SK-N-SH (cell line): ENCODE results near the gene OTOP2. TPM values are rescaled to one million over a fixed set of nuclear protein-coding genes. Genes with fewer than 3 reads are reported as not detected.

Experiments used
- CTCF ChIA-PET: fragments of 300-600, 350-600 bp; formaldehyde crosslinking; extraction: SDS; loops from one replicate; lab custom pipeline; 2021; lab: Yijun Ruan, JAX
- POLR2A ChIA-PET: fragments of 350-600 bp; sonication (Branson Sonifier 250); formaldehyde crosslinking; extraction: SDS; loops from one replicate; lab custom pipeline; 2020; ENCODE audit warnings: antibody characterized with exemption, inconsistent platforms; lab: Yijun Ruan, JAX
- DNase-seq: peaks from one replicate; pipeline ENCODE4 v3.0.0; 2012
- H2AFZ ChIP-seq: fragments of 200-600 bp; sonication (generic); 2 replicates; pipeline ENCODE4 v1.8.1; 2016; ENCODE audit warnings: antibody characterized with exemption, mild to moderate bottlenecking, low read depth
- H3F3A ChIP-seq: fragments of 200-600 bp; sonication (generic); replicated peaks from 2 replicates; pipeline ENCODE3; 2016; ENCODE audit warnings: antibody characterized with exemption, mild to moderate bottlenecking; ENCODE audit not compliant: insufficient read depth
- H3K27ac ChIP-seq, 2 experiments: fragments of 200-500 bp in 1 of 2; fragments of 200-600 bp in 1 of 2; sonication (Bioruptor generic) in 1 of 2; sonication (generic), shearing (Covaris generic) in 1 of 2; 2 replicates each; pipeline versions ENCODE4 v1.5.1 to v1.6.1; 2014 to 2016; ENCODE audit warnings: low read depth in 2 of 2, inconsistent platforms in 1 of 2, low read length in 1 of 2, mild to moderate bottlenecking in 1 of 2, mixed read lengths in 1 of 2
- H3K27me3 ChIP-seq: fragments of 200-600 bp; sonication (generic), shearing (Covaris generic); 2 replicates; pipeline ENCODE4 v1.6.1; 2016; ENCODE audit warnings: mixed run types; ENCODE audit not compliant: insufficient read depth
- H3K36me3 ChIP-seq, 2 experiments: fragments of 200-500 bp in 1 of 2; fragments of 200-600 bp in 1 of 2; sonication (Bioruptor generic) in 1 of 2; sonication (generic) in 1 of 2; replicated peaks in 1 of 2; 2 replicates each; pipeline versions ENCODE3 to v1.5.1; 2014 to 2016; ENCODE audit warnings: low read length in 1 of 2, mild to moderate bottlenecking in 1 of 2; ENCODE audit not compliant: insufficient read depth in 2 of 2, control insufficient read depth in 1 of 2
- H3K4me1 ChIP-seq, 2 experiments: fragments of 200-500 bp in 1 of 2; fragments of 200-600 bp in 1 of 2; sonication (Bioruptor generic) in 1 of 2; sonication (generic), shearing (Covaris generic) in 1 of 2; 2 replicates each; pipeline versions ENCODE4 v1.5.1 to v1.6.1; 2014 to 2016; ENCODE audit warnings: low read depth in 1 of 2, low read length in 1 of 2, mixed run types in 1 of 2; ENCODE audit not compliant: insufficient read depth in 2 of 2, control insufficient read depth in 1 of 2
- H3K4me2 ChIP-seq: fragments of 200-600 bp; sonication (generic), shearing (Covaris generic); 2 replicates; pipeline ENCODE4 v1.6.1; 2017; ENCODE audit warnings: mixed run types
- H3K4me3 ChIP-seq, 2 experiments: fragments of 200-500 bp in 1 of 2; fragments of 200-600 bp in 1 of 2; sonication (Bioruptor generic) in 1 of 2; sonication (generic), shearing (Covaris generic) in 1 of 2; 2 replicates each; pipeline versions ENCODE4 v1.5.1 to v1.8.1; 2014 to 2016; ENCODE audit warnings: low read depth in 2 of 2, inconsistent platforms in 1 of 2, low read length in 1 of 2, mild to moderate bottlenecking in 1 of 2, mixed read lengths in 1 of 2, moderate library complexity in 1 of 2
- H3K79me2 ChIP-seq: fragments of 200-600 bp; sonication (generic); 2 replicates; pipeline ENCODE4 v1.8.1; 2017; ENCODE audit warnings: mild to moderate bottlenecking; ENCODE audit not compliant: insufficient read depth
- H3K9ac ChIP-seq: fragments of 200-600 bp; sonication (generic); 2 replicates; pipeline ENCODE4 v1.6.1; 2017; ENCODE audit warnings: mixed run types
- H3K9me2 ChIP-seq: fragments of 200-600 bp; sonication (generic); 2 replicates; pipeline ENCODE4 v1.6.1; 2017; ENCODE audit warnings: mixed run types
- H3K9me3 ChIP-seq: fragments of 200-600 bp; sonication (generic); 2 replicates; pipeline ENCODE4 v1.6.1; 2017; ENCODE audit warnings: mixed run types, mild to moderate bottlenecking, moderate library complexity
- H4K20me1 ChIP-seq: fragments of 200-600 bp; sonication (generic); 2 replicates; pipeline ENCODE4 v1.6.1; 2017; ENCODE audit warnings: mild to moderate bottlenecking, mixed run types; ENCODE audit not compliant: insufficient read depth
- CHD2 ChIP-seq: fragments of 150-350 bp; IDR thresholded peaks from 2 replicates; pipeline ENCODE4 v1.6.1; 2018; ENCODE audit warnings: low read length; ENCODE audit not compliant: partially characterized antibody
- ELF1 ChIP-seq: IDR thresholded peaks from 2 replicates; pipeline ENCODE4 v1.4.0; 2012
- FOXM1 ChIP-seq: IDR thresholded peaks from 2 replicates; pipeline ENCODE4 v1.4.0; 2012; ENCODE audit warnings: low read depth, mild to moderate bottlenecking
- GABPA ChIP-seq: IDR thresholded peaks from 2 replicates; pipeline ENCODE4 v1.4.0; 2012; ENCODE audit warnings: low read depth, mild to moderate bottlenecking
- JUND ChIP-seq: IDR thresholded peaks from 2 replicates; pipeline ENCODE4 v1.4.0; 2012
- NRF1 ChIP-seq: IDR thresholded peaks from 2 replicates; pipeline ENCODE4 v1.6.1; 2012; ENCODE audit warnings: low read depth, mild to moderate bottlenecking, low read length
- RFX5 ChIP-seq: IDR thresholded peaks from 2 replicates; pipeline ENCODE4 v1.6.1; 2012; ENCODE audit warnings: mild to moderate bottlenecking, improper control_type of control experiment, low read length
- SIN3A ChIP-seq: IDR thresholded peaks from 2 replicates; pipeline ENCODE4 v1.6.1; 2012; ENCODE audit warnings: low read depth, mild to moderate bottlenecking, low read length, moderate library complexity, borderline replicate concordance
- TAF1 ChIP-seq: IDR thresholded peaks from 2 replicates; pipeline ENCODE4 v1.6.1; 2012; ENCODE audit warnings: low read depth, mild to moderate bottlenecking, low read length, moderate library complexity, borderline replicate concordance
- TEAD4 ChIP-seq: IDR thresholded peaks from 2 replicates; pipeline ENCODE4 v1.4.0; 2012; ENCODE audit warnings: mild to moderate bottlenecking, borderline replicate concordance; ENCODE audit not compliant: insufficient read depth
- USF1 ChIP-seq: IDR thresholded peaks from 2 replicates; pipeline ENCODE4 v1.4.0; 2012; ENCODE audit warnings: low read depth, borderline replicate concordance
- USF2 ChIP-seq: fragments of 150-350 bp; IDR thresholded peaks from 2 replicates; pipeline ENCODE4 v1.6.1; 2017; ENCODE audit warnings: antibody characterized with exemption, low read length, low read depth, borderline replicate concordance
- YY1 ChIP-seq: IDR thresholded peaks from 2 replicates; pipeline ENCODE4 v1.4.0; 2012; ENCODE audit warnings: low read depth, mild to moderate bottlenecking
- ZBTB33 ChIP-seq: IDR thresholded peaks from 2 replicates; pipeline ENCODE4 v1.4.0; 2012; ENCODE audit warnings: low read depth, borderline replicate concordance
- WGBS: methylation state at CpG from one replicate; pipeline ENCODE4 v1.1.6; 2017; ENCODE audit warnings: low lambda C conversion rate; 5-methylcytosine and 5-hydroxymethylcytosine counted together
- polyA plus RNA-seq, 3 experiments: library from polyadenylated mRNA; depleted of rRNA; stranded (reverse); fragments of >200 nt; gene quantifications; 2 replicates each; pipeline ENCODE4 v1.2.3, GENCODE V29; 2012

The OTOP2 gene
- polyA plus RNA-seq, 1 of the 3 experiments (the other 2 are of a cell fraction): not detected

GRCh38 chr17:74951680-74952421 is 27.8 kb downstream of the OTOP2 start (continued):
- TF ChIP-seq ZBTB33: no peak

GRCh38 chr17:74952431-74953133 is 28.5 kb downstream of the OTOP2 start:
- H3K27ac ChIP-seq: no peak overlapping the region
- ChIA-PET CTCF (interaction anchor here (1.0 to 10.7 kb wide), 4 partner anchors 9 to 87 kb away, joined by 3 to 104 read pairs (median 6); partner anchors contain the start of genes OTOP2 and USH1G), POLR2A (no interaction called here)
- no peaks in the 10 kb centered on the region for H3K9me3 ChIP-seq
- TF ChIP-seq TAF1 (no peak), USF2 (no peak), ELF1 (no peak), JUND (no peak), SIN3A (no peak), RFX5 (no peak)
- no peaks in the 10 kb centered on the region for H4K20me1 ChIP-seq
- H2AFZ ChIP-seq: no peak overlapping the region
- no peaks in the 10 kb centered on the region; a peak in 1 of 4 replicates for H3K4me1 ChIP-seq
- H3F3A ChIP-seq: no peaks in the 10 kb centered on the region
- no peak overlapping the region for H3K4me2 ChIP-seq
- WGBS: 86% methylated on average over 17 of the region's 24 CpGs
- DNase-seq: no peak
- H3K27me3 ChIP-seq: peaks cover 36% of the 10 kb centered on the region
- H3K79me2 ChIP-seq: no peaks in the 10 kb centered on the region
- H3K4me3 ChIP-seq: no peak overlapping the region
- H3K36me3 ChIP-seq: no peaks in the 10 kb centered on the region
- no peaks in the 10 kb centered on the region for H3K9me2 ChIP-seq
- H3K9ac ChIP-seq: no peak overlapping the region

GRCh38 chr17:74953134-74953687 is 29.1 kb downstream of the OTOP2 start:
- POLR2A ChIA-PET: no interaction called here
- TF ChIP-seq FOXM1 (no peak), NRF1 (no peak), YY1 (no peak), CHD2 (no peak), USF1 (no peak), TEAD4 (no peak), GABPA (no peak), JUND (no peak)
- Histone ChIP-seq H3K9me3 (no peaks in the 10 kb centered on the region), H3K9ac (no peak overlapping the region), H3K36me3 (no peaks in the 10 kb centered on the region), H3K27ac (no peak overlapping the region), H3K4me2 (no peak overlapping the region), H3K4me1 (no peaks in the 10 kb centered on the region; a peak in 1 of 4 replicates), H3K27me3 (peaks cover 30% of the 10 kb centered on the region), H2AFZ (no peak overlapping the region), H3K79me2 (no peaks in the 10 kb centered on the region), H3K4me3 (no peak overlapping the region), H4K20me1 (no peaks in the 10 kb centered on the region), H3K9me2 (no peaks in the 10 kb centered on the region), H3F3A (no peaks in the 10 kb centered on the region)
- no peak for DNase-seq
- WGBS: 82% methylated on average over 10 of the region's 11 CpGs
- CTCF ChIA-PET: interaction anchor here (1.0 to 10.7 kb wide), 4 partner anchors 8 to 88 kb away, joined by 3 to 104 read pairs (median 6); partner anchors contain the start of genes OTOP2 and USH1G
